Activated naive CD4-positive, alpha-beta T cell treated with anti-CD3 and anti-CD28 coated beads, Interleukin-2, amount 50 U/mL, for 16 hours (primary cell): ENCODE results near the gene BCOR.

ENCODE experiments used
- DNase-seq: peaks from one replicate; pipeline ENCODE4 v3.0.0-alpha.2; 2020

Gene BCOR

GRCh38 chrX:40083120-40083978 lies 14.4 kb downstream of the BCOR start:
- DNase-seq = no peak

- DNase-seq = no peak
Measured at GRCh38 chrX:40082447-40083119, 15.2 kb downstream of the BCOR start.

- no peak for DNase-seq
Measured at GRCh38 chrX:40081679-40082068, 16.1 kb downstream of the BCOR start.

GRCh38 chrX:40080894-40081678 lies 16.7 kb downstream of the BCOR start:
- DNase-seq = no peak

GRCh38 chrX:40079572-40079971 lies 18.2 kb downstream of the BCOR start:
- no peak for DNase-seq

- no peak for DNase-seq
Measured at GRCh38 chrX:40078489-40079227, 19.1 kb downstream of the BCOR start.

- DNase-seq = no peak
Measured at GRCh38 chrX:40077906-40078305, 19.9 kb downstream of the BCOR start.

GRCh38 chrX:40076750-40077575 lies 20.8 kb downstream of the BCOR start:
- DNase-seq = no peak

GRCh38 chrX:40074959-40075332 lies 22.8 kb downstream of the BCOR start:
- DNase-seq = no peak

GRCh38 chrX:40074080-40074958 lies 23.4 kb downstream of the BCOR start:
- DNase-seq = no peak

- no peak for DNase-seq
Measured at GRCh38 chrX:40073439-40074054, 24.2 kb downstream of the BCOR start.

- DNase-seq = no peak
Measured at GRCh38 chrX:40072246-40072645, 25.5 kb downstream of the BCOR start.

GRCh38 chrX:40068048-40068447 lies 29.7 kb downstream of the BCOR start:
- DNase-seq = no peak

- DNase-seq = no peak
Measured at GRCh38 chrX:40066700-40067099, 31.1 kb downstream of the BCOR start.

GRCh38 chrX:40065296-40066046 lies 32.3 kb downstream of the BCOR start:
- DNase-seq = no peak

- no peak for DNase-seq
Measured at GRCh38 chrX:40064055-40064597, 33.6 kb downstream of the BCOR start.

- no peak for DNase-seq
Measured at GRCh38 chrX:40063555-40063954, 34.2 kb downstream of the BCOR start.

GRCh38 chrX:40062525-40063155 lies 35.1 kb downstream of the BCOR start:
- no peak for DNase-seq
